IPS-NIHi11 (cell line): ENCODE measurements around the gene PNKD.

ENCODE experiments used
- DNase-seq: peaks from one replicate; pipeline ENCODE4 v3.0.0; 2012; ENCODE audit warnings: mixed read lengths, low spot score

The PNKD gene

GRCh38 chr2:218343591-218343990, 73.3 kb downstream of the PNKD start:
- DNase-seq = no peak

- DNase-seq = no peak
These were observed 73.9 kb downstream of the PNKD start for GRCh38 chr2:218344090-218344754.

GRCh38 chr2:218344755-218345417, 74.6 kb downstream of the PNKD start:
- no peak for DNase-seq

GRCh38 chr2:218345491-218346236, 75.3 kb downstream of the PNKD start:
- DNase-seq = no peak

- DNase-seq = no peak
These were observed 76.9 kb downstream of the PNKD start for GRCh38 chr2:218347172-218347571.

GRCh38 chr2:218354045-218354444, 83.7 kb downstream of the PNKD start:
- DNase-seq = no peak

- DNase-seq = no peak
These were observed 84.6 kb downstream of the PNKD start for GRCh38 chr2:218354850-218355443.

- DNase-seq = peak; percentile 14
These were observed 87.2 kb downstream of the PNKD start for GRCh38 chr2:218357236-218358177.

GRCh38 chr2:218360453-218360852, 90.1 kb downstream of the PNKD start:
- no peak for DNase-seq

GRCh38 chr2:218362606-218363005, 92.3 kb downstream of the PNKD start:
- DNase-seq = no peak

- no peak for DNase-seq
These were observed 93.4 kb downstream of the PNKD start for GRCh38 chr2:218363736-218364135.

- no peak for DNase-seq
These were observed 93.9 kb downstream of the PNKD start for GRCh38 chr2:218364196-218364595.

- DNase-seq = no peak
These were observed 96.5 kb downstream of the PNKD start for GRCh38 chr2:218366621-218367414.

- DNase-seq = peak; percentile 97
These were observed 97.3 kb downstream of the PNKD start for GRCh38 chr2:218367415-218368149.

GRCh38 chr2:218368150-218368528, 97.8 kb downstream of the PNKD start:
- no peak for DNase-seq

GRCh38 chr2:218368621-218369153, 98.4 kb downstream of the PNKD start:
- peak; percentile 77 for DNase-seq

GRCh38 chr2:218369330-218369729, 99.0 kb downstream of the PNKD start:
- no peak for DNase-seq

GRCh38 chr2:218370410-218371063, 100.2 kb downstream of the PNKD start:
- no peak for DNase-seq

GRCh38 chr2:218371983-218372350, 101.6 kb downstream of the PNKD start:
- DNase-seq = no peak
